Measurements from ENCODE around the gene LAMTOR2. TPM values are rescaled to one million over a fixed set of nuclear protein-coding genes. Genes with fewer than 3 reads are reported as not detected.
A peak's percentile ranks its signal among the peaks of the same experiment; 100 is the strongest.

LAMTOR2 gene
- total RNA-seq, 2 donors from 2014 or later, result 84.4 to 101 TPM

- peak overlapping the region; percentile 97 for H3K9ac ChIP-seq (ENCODE audit: extremely low read depth, low read length, poor library complexity, severe bottlenecking)
- peaks cover 56% of the 10 kb centered on the region for H3K4me1 Mint-ChIP-seq
- H3K27ac ChIP-seq (ENCODE audit: low read depth, low read length), result peak overlapping the region; percentile 99
- H3K36me3 Mint-ChIP-seq (ENCODE audit: low read depth), result peaks cover 30% of the 10 kb centered on the region
- no peaks in the 10 kb centered on the region for H3K9me3 Mint-ChIP-seq
- WGBS, 2 experiments (ENCODE audit: insufficient coverage in 1 of 2, insufficient read length in 1 of 2), result 0% methylated on average over 5 to 61 of the region's 61 CpGs
- peak overlapping the region; percentile 99 for H3K4me3 Mint-ChIP-seq
- H3K27me3 Mint-ChIP-seq (ENCODE audit: insufficient read depth), result no peaks in the 10 kb centered on the region
- peaks cover 34% of the 10 kb centered on the region for H3K36me3 ChIP-seq (ENCODE audit: control insufficient read depth, insufficient read depth, low read length)
- H3K9me3 ChIP-seq (ENCODE audit: control insufficient read depth, low read length), result no peaks in the 10 kb centered on the region
- DNase-seq, result peak; percentile 73
- H3K4me3 ChIP-seq (ENCODE audit: low read length), result peak overlapping the region; percentile 96
- peak overlapping the region; percentile 94 for H3K27ac Mint-ChIP-seq
- TF ChIP-seq, protein P1, sequence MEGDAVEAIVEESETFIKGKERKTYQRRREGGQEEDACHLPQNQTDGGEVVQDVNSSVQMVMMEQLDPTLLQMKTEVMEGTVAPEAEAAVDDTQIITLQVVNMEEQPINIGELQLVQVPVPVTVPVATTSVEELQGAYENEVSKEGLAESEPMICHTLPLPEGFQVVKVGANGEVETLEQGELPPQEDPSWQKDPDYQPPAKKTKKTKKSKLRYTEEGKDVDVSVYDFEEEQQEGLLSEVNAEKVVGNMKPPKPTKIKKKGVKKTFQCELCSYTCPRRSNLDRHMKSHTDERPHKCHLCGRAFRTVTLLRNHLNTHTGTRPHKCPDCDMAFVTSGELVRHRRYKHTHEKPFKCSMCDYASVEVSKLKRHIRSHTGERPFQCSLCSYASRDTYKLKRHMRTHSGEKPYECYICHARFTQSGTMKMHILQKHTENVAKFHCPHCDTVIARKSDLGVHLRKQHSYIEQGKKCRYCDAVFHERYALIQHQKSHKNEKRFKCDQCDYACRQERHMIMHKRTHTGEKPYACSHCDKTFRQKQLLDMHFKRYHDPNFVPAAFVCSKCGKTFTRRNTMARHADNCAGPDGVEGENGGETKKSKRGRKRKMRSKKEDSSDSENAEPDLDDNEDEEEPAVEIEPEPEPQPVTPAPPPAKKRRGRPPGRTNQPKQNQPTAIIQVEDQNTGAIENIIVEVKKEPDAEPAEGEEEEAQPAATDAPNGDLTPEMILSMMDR (conservative IDR thresholded peaks at IDR 0.05), result no peak
- H3K27me3 ChIP-seq (ENCODE audit: control insufficient read depth, insufficient read depth, low read length, poor library complexity, severe bottlenecking), result no peaks in the 10 kb centered on the region
- peaks cover 6% of the 10 kb centered on the region for H3K4me1 ChIP-seq (ENCODE audit: control insufficient read depth, insufficient read depth, low read length)
These were observed 26.8 kb downstream of the LAMTOR2 start for GRCh38 chr1:156081180-156081916.

DNA sequence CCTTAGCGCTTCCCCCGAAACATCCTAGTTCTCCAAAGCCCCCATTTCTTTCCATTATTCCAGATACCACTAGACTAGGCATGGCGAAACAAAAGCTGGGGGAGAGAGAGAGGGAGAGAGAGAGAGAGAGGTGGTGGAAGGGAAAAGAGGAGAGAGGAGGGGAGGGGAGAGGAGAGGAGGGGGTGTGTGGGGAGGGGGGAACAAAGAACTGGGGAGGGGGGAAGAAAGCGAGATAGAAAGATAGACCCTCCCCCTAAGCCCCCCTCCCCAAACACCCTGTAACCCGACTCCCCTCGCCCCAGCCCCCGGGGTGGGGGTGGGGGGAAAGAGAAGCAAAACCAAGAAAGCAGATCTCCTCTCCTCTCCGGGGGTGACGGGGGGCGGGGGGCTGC lies 27.3 kb downstream of the LAMTOR2 start:
- H3K36me3 ChIP-seq (ENCODE audit: control insufficient read depth, insufficient read depth, low read length), result peaks cover 31% of the 10 kb centered on the region
- DNase-seq, result no peak
- TF ChIP-seq, protein P1 (conservative IDR thresholded peaks at IDR 0.05), result no peak
- peak overlapping the region; percentile 99 for H3K27ac ChIP-seq (ENCODE audit: low read depth, low read length)
- peaks cover 57% of the 10 kb centered on the region for H3K4me1 Mint-ChIP-seq
- H3K27ac Mint-ChIP-seq, result peak overlapping the region; percentile 89
- no peaks in the 10 kb centered on the region for H3K27me3 ChIP-seq (ENCODE audit: control insufficient read depth, insufficient read depth, low read length, poor library complexity, severe bottlenecking)
- H3K4me3 ChIP-seq (ENCODE audit: low read length), result peak overlapping the region; percentile 96
- peak overlapping the region; percentile 99 for H3K4me3 Mint-ChIP-seq
- WGBS, 2 experiments (ENCODE audit: insufficient coverage in 1 of 2, insufficient read length in 1 of 2), result 0% methylated on average over 5 of the region's 10 CpGs; no CpG with 5 or more reads in 1 of the 2 experiments
- H3K9me3 ChIP-seq (ENCODE audit: control insufficient read depth, low read length), result no peaks in the 10 kb centered on the region
- H3K27me3 Mint-ChIP-seq (ENCODE audit: insufficient read depth), result no peaks in the 10 kb centered on the region
- H3K9ac ChIP-seq (ENCODE audit: extremely low read depth, low read length, poor library complexity, severe bottlenecking), result peak overlapping the region; percentile 89
- H3K4me1 ChIP-seq (ENCODE audit: control insufficient read depth, insufficient read depth, low read length), result peaks cover 4% of the 10 kb centered on the region
- H3K36me3 Mint-ChIP-seq (ENCODE audit: low read depth), result peaks cover 28% of the 10 kb centered on the region
- no peaks in the 10 kb centered on the region for H3K9me3 Mint-ChIP-seq

DNA sequence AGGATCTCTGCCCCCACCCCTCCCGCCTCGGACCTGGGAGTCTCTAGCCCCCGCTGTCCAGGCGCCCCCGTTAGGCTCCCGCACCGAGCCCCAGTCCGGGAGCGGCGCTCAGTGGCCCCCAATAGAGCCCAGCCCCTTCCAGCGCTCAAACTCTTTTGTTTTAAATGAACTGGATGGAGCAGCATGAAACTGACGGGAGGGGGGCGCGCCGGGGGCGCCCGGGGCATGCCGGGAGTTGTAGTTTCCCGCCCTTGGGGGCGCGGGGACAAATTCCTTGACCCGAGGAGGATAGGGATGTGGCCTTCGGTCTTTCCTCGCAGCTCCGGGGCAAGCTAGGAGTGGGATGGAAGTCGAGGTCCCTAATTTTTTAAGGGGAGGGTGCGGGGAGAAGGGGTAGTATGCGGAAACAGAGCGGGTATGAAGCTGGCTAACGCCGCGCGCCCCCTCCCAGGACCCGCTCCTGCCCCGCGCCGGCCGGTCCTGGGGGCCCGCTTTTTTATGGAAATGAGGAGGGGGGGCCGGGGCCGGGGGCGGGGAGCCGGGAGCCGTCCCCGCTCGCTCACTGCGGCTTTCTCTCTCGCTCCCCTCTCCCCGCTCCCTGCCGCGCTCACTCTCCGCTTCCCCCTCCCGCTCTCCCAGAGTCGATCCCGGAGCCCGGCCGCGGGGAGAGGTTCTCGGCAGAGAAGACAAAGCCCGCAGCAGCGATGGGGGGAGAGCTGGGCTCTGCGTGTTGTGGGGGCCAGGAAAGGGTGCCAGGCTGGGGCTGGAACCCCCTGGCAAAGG lies 27.9 kb downstream of the LAMTOR2 start, which contains the start of gene MEX3A:
Gene MEX3A, minus strand, starts transcription at position 157 of the 783 bp plus-strand sequence. CDS start 467 bp downstream, outside the sequence.
- peak within 1 kb of the TSS; percentile 94 for H3K27ac Mint-ChIP-seq
- Histone ChIP-seq H3K9ac (ENCODE audit: extremely low read depth, low read length, poor library complexity, severe bottlenecking) (peak within 1 kb of the TSS; percentile 97), H3K4me3 (ENCODE audit: low read length) (peak within 1 kb of the TSS; percentile 96), H3K27ac (ENCODE audit: low read depth, low read length) (peak within 1 kb of the TSS; percentile 99), H3K4me1 (ENCODE audit: control insufficient read depth, insufficient read depth, low read length) (no peaks in the 10 kb centered on the region), H3K27me3 (ENCODE audit: control insufficient read depth, insufficient read depth, low read length, poor library complexity, severe bottlenecking) (no peaks in the 10 kb centered on the region), H3K9me3 (ENCODE audit: control insufficient read depth, low read length) (no peaks in the 10 kb centered on the region), H3K36me3 (ENCODE audit: control insufficient read depth, insufficient read depth, low read length) (peaks cover 29% of the 10 kb centered on the region)
- H3K36me3 Mint-ChIP-seq (ENCODE audit: low read depth), result peaks cover 28% of the 10 kb centered on the region
- TF ChIP-seq, protein P1 (conservative IDR thresholded peaks at IDR 0.05), result no peak
- H3K4me1 Mint-ChIP-seq, result peaks cover 54% of the 10 kb centered on the region
- DNase-seq, result peak; percentile 99
- WGBS, 2 experiments (ENCODE audit: insufficient coverage in 1 of 2, insufficient read length in 1 of 2), result 0% methylated on average over 5 to 59 of the region's 62 CpGs
- H3K9me3 Mint-ChIP-seq, result no peaks in the 10 kb centered on the region
- H3K27me3 Mint-ChIP-seq (ENCODE audit: insufficient read depth), result no peaks in the 10 kb centered on the region
- H3K4me3 Mint-ChIP-seq, result peak within 1 kb of the TSS; percentile 99

Data from endodermal cell (in vitro differentiated cells).